HG02885 (cell line): Measurements from ENCODE around the gene CACNA1I.

ENCODE experiments used
- ATAC-seq: cut with Tn5 transposase; IDR thresholded peaks from one replicate; pipeline ENCODE4 v1.9.1; 2021; ENCODE audit warnings: mild to moderate bottlenecking; ENCODE audit not compliant: unreplicated experiment, poor library complexity

CACNA1I gene

GRCh38 chr22:39712081-39712480 is 141.5 kb downstream of the CACNA1I start:
- no peak for ATAC-seq

GRCh38 chr22:39712751-39713525 is 142.4 kb downstream of the CACNA1I start:
- ATAC-seq, result no peak

GRCh38 chr22:39713799-39714290 is 143.3 kb downstream of the CACNA1I start:
- ATAC-seq, result no peak

- no peak for ATAC-seq
These were observed 143.8 kb downstream of the CACNA1I start for GRCh38 chr22:39714321-39714720.

- no peak for ATAC-seq
These were observed 145.4 kb downstream of the CACNA1I start for GRCh38 chr22:39715778-39716495.

- no peak for ATAC-seq
These were observed 146.0 kb downstream of the CACNA1I start for GRCh38 chr22:39716534-39716933.

GRCh38 chr22:39717099-39717498 is 146.5 kb downstream of the CACNA1I start:
- no peak for ATAC-seq

- no peak for ATAC-seq
These were observed 147.7 kb downstream of the CACNA1I start for GRCh38 chr22:39718206-39718605.

GRCh38 chr22:39718921-39719475 is 148.4 kb downstream of the CACNA1I start:
- no peak for ATAC-seq

GRCh38 chr22:39719559-39720450 is 149.3 kb downstream of the CACNA1I start:
- no peak for ATAC-seq

GRCh38 chr22:39721206-39722031 is 150.9 kb downstream of the CACNA1I start:
- no peak for ATAC-seq

- ATAC-seq, result no peak
These were observed 151.4 kb downstream of the CACNA1I start for GRCh38 chr22:39722032-39722325.

GRCh38 chr22:39722501-39722900 is 151.9 kb downstream of the CACNA1I start:
- ATAC-seq, result no peak

GRCh38 chr22:39723463-39723862 is 152.9 kb downstream of the CACNA1I start:
- ATAC-seq, result no peak

GRCh38 chr22:39723899-39724351 is 153.4 kb downstream of the CACNA1I start:
- ATAC-seq, result no peak

- ATAC-seq, result no peak
These were observed 153.8 kb downstream of the CACNA1I start for GRCh38 chr22:39724390-39724789.

GRCh38 chr22:39724857-39725256 is 154.3 kb downstream of the CACNA1I start:
- ATAC-seq, result no peak

- no peak for ATAC-seq
These were observed 154.9 kb downstream of the CACNA1I start for GRCh38 chr22:39725351-39726035.

GRCh38 chr22:39727541-39727940 is 157.0 kb downstream of the CACNA1I start:
- ATAC-seq, result no peak
